ENCODE data around the gene NPIPA5.
"Not testable (repeated sequence)": the region's sequence is repeated elsewhere in the genome, so short reads cannot be mapped to it uniquely, and the experiment has no call there.

NPIPA5 gene

DNA sequence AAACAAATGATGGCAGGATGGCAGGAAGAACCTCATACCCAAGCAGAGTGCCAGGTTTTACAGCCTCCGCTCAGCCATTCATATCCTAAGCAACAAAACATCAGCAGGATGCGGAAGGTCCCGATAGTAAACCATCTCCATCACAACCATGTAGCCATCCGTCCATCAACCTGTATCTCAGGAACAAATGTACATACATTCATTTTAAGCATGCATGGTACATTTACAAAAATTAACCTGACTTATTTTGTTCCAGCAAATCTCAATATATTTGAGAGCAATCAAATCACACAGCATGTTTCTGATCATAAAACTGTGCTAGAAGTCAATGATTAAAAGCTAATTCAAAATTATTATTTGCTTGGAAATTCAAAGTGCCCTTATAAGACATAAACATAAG is at the start of gene NPIPA5:
TSS of gene NPIPA5 (minus strand) at position 101 of the 400 bp plus-strand sequence. CDS start at position 101, 0 bp downstream.
- DNase-seq = not testable (repeated sequence)

DNA sequence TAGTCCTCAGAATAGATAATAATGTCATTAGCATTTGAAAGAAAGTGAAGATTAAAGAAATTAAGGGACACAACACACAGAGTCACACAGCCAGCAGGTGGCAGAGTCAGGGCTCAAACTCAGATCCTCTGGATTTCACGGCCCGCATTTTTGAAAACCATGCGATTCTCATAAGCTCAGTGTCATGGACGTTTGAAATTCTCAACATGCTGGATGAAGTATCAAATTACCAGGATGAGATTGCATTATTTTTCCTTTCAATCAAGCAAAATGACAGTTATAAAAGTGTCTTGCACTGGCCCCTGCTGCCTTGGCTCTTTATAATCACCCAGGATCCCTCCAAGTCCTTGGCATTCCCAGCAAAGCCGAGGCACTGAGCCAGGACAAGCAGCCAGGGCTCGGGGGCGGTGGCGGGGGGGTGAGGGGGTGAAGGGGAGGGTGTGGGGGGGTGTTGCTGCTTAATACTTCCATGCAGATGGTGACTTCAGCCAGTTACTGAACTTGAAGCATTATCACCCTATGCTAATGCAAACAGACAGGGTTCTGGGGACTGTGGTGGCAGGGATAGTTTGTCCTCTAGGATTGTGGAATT is 49.6 kb upstream of the NPIPA5 start:
- DNase-seq = peak; percentile 56

DNA sequence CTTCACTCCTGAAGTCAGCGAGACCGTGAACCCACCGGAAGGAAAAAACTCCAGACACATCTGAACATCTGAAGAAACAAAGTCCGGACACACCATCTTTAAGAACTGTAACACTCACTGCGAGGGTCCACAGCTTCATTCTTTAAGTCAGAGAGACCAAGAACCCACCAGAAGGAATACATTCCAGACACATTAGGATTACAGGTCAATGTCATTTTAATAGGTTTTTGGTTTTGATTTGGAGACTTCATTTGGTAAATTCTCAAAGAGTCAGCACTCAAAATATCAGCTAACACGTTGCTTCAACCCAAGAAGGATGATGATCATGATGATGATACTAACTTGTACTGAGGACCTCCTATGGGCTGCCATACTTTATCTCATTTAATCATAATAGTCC is 48.7 kb upstream of the NPIPA5 start:
- DNase-seq = no peak

DNA sequence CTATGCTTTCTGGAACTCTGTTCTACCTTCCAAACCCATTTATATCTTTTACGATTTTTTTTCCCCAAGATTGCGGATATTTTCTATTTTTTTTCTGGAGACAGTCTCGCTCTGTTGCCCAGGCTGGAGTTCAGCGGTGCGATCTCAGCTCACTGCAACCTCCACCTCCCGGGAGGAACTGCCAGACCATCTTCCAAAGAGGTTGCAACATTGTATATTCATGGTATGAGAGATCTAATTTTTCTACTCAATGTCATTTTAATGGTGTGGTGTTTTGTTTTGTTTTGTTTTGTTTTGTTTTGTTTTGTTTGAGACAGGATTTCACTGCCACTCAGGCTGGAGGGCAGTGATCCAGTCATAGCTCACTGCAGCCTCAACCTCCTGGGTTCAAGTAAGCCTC is 47.8 kb upstream of the NPIPA5 start:
- no peak for DNase-seq

DNA sequence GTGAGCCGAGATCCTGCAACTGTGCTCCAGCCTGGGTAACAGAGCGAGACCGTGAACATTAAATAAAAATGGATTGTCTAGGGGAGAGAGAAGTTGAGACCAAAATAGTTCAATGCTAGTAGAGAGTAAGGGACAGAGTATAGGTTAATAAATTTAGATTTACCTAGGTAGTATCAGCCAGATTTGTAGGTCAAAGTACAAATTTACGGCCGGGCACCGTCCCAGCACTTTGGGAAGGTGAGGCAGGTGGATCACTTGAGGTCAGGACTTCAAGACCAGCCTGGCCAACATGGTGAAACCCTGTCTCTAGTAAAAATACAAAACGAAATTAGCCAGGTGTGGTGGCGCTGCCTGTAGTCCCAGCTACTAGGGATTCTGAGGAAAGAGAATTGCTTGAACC is 44.1 kb upstream of the NPIPA5 start:
- no peak for DNase-seq

DNA sequence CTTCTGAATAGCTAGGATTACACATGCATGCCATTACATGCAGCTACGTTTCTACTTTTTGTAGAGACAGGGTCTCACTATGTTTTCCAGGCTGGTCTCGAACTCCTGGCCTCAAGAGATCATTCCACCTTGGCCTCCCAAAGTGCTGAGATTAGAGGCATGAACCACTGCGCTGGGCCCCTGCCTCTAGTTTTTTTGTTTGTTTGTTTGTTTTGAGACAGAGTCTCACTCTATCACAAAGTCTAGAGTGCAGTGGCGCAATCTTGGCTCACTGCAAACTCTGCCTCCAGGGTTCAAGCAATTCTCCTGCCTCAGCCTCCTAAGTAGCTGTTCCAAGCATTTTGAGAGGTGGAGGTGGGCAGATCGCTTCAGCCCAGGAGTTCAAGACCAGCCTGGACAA is 43.6 kb upstream of the NPIPA5 start:
- DNase-seq = not testable (repeated sequence)

DNA sequence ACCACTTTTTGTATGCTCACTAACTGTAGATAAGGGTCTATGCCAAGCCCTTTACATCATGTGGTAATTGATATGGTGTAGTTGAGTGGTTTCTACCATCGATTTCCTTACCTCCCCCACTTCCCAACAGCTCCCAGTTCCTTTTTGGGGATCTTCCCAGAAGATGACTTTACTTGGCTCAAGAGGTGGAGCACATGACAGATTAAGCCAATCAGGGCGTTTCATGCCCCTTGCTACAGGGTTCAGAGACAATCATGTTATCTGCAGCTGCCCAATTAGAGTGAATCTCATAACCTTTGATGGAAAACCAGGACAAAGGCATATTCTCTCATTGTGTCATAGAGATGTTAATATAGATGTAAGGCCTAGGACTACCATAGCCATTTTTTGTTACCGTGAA is 40.1 kb upstream of the NPIPA5 start:
- DNase-seq = no peak

DNA sequence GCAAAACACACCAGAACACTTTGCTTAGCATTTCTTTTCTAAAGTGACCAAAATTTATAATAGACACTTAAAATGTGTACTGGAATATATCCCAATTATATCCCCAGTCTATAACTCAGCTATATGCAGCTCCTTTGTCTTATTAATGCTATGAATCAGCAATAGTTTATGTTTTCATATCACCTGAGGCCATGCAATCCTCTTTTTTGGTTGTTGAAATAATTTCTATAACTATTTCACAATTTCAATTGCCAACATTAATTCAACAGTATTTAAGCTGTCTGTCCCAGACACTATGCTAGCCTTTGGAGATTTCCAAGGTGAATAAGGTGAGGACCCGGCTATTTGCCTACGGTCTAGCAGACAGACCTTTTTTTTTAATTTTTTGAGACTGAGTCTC is 39.1 kb upstream of the NPIPA5 start:
- no peak for DNase-seq

DNA sequence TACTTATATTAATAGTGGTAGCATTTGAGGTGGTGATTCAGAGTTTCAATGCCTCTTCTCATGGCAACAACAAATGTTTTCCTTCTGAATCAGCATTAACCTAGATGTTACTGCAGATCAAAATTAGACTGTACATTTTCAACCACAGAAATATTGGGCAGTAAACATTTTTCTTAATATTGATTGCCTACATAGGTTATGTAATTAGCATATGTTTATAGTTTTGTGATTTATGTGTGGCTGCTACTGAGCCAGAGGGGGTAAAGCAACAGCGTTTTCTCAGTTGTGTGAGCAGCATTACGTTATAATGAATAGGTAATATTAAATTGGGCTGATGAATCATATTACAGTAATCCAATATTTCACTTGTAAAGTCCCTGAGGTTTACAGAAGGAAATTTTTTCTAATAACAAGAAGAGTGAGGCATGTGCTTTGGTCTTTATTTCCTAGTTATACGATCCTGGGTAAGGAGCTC is 37.5 kb upstream of the NPIPA5 start:
- DNase-seq = no peak

DNA sequence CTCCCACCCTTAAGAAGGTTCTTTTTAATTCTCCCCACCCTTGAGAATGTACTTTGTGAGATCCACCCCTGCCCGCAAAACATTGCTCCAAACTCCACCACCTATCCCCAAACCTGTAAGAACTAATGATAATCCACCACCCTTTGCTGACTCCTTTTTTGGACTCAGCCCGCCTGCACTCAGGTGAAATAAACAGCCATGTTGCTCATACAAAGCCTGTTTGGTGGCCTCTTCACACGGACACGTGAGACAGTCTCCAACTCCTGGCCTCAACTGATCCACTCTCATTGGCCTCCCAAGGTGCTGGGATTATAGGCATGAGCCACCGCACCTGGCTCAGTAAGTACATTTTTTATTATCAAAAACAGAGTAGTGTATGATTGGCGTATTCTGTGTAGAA is 31.4 kb upstream of the NPIPA5 start:
- not testable (repeated sequence) for DNase-seq

DNA sequence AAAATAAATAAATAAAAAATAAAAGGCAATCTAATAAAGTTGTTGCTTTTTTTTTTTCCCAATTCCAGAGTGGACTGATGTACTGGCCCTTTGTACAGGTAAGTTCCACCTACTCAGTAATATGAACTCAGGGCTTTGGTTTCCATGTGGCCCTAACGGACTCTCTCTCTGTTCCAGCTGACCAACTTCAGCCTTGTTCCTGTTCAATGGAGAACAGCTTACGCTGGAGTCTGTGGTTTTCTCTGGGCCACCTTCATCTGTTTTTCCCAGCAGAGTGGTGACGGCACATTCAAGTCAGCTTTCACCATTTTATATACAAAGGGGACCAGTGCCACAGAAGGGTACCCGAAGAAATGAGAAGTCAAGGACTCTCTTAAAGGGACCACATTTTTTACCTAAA is 29.7 kb upstream of the NPIPA5 start:
- not testable (repeated sequence) for DNase-seq

DNA sequence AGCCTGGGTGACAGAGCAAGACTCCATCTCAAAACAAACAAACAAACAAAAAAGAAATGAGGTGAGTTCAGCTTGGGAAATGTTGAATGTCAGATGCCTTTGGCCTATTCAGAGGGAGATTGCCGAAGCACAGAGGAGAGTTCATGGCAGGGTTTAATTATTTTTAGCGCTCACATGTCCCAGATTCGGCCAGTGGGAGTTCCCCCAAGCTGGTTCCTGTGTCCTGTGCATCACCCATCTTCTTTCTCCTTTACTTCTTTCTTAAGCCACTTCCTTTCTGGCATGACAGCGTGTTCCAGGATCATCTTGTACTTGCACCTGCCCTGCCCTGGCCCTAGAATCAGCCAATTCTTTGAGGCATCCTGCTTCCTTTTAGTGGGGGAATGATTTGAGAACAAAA is 26.7 kb upstream of the NPIPA5 start:
- DNase-seq = no peak

DNA sequence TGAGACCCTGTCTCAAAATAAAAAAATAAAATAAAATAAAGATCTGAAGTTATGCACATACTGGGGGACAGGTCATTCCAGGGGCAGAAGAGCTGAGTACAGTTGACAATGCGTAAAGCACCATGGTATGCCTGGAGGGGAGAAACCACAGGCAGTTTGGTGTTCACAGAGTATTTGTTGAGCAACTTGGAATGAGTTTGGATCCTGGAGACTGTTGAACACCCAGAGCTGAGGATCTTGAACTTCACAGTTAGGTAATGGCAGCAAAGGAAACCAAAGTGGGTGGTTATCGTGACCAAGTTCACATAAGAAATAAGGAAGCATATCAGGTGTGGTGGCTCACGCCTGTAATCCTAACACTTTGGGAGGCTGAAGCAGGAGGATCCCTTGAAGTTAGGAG is 26.0 kb upstream of the NPIPA5 start:
- not testable (repeated sequence) for DNase-seq

DNA sequence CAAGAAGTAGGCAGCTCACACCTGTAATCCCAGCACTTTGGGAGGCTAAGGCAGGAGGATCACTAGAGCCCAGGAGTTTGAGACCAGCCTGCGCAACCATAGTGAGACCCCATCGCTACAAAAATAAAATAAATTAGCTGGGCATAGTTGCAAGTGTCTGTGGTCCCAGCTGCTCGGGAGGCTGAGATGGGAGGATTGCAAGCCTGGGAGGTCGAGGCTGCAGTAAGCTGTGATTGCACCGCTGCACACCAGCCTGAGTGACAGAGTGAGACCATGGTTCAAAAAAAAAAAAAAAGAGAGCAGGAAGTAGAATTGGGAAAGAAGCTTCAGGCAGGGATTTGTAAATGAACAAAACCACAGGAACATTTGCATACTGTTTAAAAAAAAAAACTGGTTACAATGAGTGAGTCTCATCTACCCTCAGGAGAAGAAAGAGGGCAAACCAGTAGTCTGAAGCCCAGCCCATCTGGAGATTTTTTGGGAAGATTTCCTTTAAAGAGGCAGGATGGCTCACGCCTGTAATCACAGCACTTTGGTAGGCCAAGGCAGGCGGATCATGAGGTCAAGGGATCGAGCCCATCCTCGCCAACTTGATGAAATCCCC is 25.4 kb upstream of the NPIPA5 start:
- DNase-seq = no peak

DNA sequence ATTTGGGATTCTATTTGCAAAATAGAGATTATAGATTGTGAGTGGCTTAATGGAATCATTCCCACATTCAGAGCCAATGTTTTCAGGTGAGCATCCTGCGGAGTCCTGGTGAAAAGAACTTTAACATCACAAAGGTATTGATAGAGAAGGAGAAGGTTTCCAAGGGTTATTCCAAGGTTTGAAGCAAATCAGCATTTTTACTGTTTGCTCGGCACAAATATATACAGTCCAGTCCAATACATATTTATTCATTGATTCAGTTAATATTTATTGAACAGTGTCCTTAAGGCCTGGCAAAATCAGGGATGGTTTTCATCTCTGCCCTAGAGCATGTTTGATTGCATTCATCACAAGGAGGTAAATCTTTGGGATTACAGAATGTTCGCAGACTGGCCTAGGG is 23.9 kb upstream of the NPIPA5 start:
- no peak for DNase-seq

DNA sequence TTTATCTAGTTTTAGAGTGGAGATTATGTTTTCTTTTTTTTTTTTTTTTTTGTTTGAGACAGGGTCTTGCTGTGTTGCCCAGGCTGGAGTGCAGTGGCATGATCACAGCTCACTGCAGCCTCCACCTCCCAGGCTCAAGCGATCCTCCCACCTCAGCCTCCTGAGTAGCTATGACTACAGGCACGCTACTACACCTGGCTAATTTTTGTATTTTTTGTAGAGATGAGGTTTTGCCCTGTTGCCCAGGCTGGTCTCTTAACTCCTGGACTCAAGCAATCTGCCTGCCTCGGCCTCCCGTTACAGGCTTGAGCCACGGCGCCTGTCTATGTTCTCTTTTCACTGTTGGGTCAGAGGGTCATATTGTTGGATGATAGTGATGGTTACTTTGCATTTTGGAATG is 22.2 kb upstream of the NPIPA5 start:
- not testable (repeated sequence) for DNase-seq

DNA sequence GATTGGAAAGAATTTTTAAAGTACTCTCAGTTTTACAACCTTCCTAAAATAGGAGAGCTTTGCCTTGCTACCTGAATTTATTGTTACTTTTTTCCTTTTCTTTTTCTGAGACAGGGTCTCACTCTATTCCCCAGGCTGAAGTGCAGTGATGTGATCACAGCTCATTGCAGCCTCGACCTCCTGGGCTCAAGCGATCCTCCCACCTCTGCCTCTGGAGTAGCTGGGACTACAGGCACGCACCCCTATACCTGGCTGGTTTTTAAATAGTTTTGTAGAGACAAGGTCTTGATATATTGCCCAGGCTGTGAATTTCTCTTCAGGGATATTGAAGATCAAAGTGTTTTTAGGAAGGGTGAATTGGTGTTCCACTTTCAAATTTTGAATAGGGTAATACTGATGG is 21.2 kb upstream of the NPIPA5 start:
- no peak for DNase-seq

DNA sequence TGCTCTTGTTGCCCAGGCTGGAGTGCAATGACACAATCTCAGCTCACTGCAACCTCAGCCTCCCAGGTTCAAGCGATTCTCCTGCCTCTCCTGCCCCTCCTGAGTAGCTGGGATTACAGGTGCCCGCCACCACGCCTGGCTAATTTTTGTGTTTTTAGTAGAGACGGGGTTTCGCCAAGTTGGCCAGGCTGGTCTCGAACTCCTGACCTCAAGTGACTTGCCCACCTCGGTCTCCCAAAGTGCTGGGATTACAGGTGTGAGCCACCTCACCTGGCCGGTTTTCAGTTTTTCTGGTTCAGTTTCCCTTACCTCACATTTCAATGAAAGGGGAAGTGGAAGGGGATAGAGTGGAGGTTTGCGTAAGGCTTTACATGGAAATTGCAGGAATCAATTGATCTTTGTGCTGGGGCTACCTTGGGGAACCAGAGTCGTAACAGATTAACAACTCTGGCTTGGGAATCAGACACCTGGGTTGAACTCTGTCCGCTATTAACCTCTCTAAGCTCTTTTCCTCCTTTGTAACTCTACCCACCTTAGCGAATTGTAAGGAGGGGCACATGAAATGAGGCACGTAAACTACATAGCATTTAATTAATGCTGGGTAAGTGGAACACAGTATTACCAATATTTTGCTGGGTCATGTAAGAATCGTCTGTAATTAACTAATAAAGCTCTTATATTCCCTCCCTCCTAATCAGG is 20.7 kb upstream of the NPIPA5 start:
- DNase-seq = no peak

DNA sequence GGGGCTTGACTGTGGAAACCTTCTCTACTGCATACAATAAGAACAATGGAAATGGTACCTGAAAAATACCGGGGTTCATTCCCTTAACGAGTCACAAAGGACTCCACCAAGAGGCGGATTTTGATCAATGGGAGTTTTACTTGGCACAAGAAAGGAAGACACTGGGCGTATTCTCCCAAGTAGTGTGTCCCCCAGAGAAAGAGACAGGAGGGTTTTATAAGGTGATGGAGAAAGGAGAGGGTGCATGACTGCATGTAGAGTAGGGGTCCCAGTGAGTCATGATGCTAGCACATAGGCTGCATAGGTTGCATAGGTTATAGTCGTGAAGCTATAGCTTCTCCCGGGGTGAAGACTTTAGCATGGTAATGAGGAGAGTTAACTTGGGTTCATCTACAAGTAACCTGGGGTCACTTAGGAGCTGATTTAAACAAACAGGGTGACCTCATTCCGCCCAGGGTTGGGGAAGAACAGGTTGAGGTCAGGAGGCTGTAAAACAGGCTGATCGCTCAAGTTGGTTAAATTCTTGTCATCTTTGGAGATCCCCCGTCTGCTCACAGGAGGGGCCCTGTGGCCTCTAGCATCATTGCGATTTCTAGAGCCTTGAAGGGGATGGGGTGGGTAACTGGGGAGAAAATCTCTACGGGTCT is 19.0 kb upstream of the NPIPA5 start:
- no peak for DNase-seq

DNA sequence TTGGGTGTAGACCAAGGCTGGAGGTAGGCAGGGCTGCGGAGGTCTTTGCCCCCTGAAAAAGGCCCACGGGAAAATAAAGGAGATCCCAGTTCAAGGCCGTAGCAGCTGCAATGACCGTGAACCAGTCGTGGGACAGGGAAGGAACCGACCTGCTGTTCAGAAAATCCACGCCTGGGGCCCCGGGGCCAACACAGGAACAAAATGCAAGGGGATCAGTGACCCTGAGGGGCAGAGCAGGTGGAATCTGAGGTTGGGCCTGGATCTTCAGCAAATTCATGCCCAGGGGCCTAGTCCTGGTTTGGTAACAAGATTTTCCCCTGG is 18.4 kb upstream of the NPIPA5 start:
- DNase-seq = not testable (repeated sequence)

DNA sequence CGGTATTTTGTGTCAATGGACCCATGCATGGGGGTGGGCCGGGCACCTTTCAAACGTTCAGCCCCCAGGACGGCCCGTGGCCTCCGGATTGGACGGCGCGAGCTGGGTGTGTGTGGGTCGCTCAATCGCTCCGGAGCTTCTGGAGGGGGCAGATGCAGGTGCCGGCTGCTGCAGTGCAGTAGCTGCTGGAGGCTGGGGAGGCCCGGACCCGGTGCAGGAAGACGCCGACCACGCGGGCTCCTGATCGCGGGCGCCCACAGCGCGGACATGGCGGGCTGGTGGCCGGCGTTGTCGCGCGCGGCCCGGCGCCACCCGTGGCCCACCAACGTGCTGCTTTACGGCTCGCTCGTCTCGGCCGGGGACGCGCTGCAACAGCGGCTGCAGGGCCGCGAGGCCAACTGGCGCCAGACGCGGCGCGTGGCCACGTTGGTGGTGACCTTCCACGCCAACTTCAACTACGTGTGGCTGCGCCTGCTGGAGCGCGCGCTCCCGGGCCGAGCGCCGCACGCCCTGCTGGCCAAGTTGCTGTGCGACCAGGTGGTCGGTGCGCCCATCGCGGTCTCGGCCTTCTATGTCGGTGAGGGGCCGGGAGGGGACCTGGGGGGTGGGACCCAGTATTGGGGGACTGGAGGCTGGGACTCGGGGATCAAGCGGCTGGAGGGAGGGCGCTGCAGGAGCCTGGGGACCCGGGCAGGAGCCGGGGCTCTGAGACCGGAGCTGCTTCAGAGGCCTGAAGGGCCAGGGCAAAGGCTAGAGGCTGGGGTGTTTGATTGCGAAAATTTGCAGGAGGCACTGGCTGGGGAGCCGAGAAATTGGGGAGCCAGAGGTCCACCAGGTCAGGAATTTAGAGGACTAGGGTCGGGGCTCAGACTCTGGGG is 17.8 kb upstream of the NPIPA5 start, which contains the start of gene MPV17L:
TSS of gene MPV17L (plus strand) at position 124 of the 878 bp plus-strand sequence. CDS start at position 268, 144 bp downstream.
- not testable (repeated sequence) for DNase-seq

DNA sequence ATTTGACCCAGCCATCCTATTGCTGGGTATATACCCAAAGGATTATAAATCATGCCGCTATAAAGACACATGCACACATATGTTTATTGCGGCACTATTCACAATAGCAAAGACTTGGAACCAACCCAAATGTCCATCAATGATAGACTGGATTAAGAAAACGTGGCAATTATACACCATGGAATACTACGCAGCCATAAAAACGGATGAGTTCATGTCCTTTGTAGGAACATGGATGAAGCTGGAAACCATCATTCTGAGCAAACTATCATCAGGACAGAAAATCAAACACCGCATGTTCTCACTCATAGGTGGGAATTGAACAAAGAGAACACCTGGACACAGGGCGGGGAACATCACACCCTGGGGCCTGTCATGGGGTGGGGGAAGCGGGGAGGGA is 14.9 kb upstream of the NPIPA5 start:
- not testable (repeated sequence) for DNase-seq

DNA sequence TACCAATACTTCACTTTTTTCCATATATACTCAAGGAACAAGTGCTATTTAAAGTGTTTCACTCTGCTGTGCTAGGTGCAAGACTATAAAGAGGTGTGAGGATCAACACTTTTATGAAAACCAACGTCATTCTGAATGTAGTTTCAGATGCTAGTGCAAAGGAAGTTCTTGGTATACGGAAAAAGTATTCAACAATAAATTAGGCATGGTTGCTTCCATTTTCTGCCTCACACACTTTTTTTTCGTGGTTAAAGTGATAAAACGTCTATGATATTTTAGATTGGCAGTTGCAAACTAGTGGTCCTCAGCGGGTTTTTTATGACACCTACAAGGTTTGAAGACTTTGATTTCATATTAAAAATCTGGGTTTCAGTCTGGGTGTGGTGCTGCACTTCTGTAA is 11.8 kb upstream of the NPIPA5 start:
- DNase-seq = not testable (repeated sequence)
